ENCODE data around the gene TMEM123. TPM values are rescaled to one million over a fixed set of nuclear protein-coding genes. Genes with fewer than 3 reads are reported as not detected.
"Not testable (repeated sequence)": the region's sequence is repeated elsewhere in the genome, so short reads cannot be mapped to it uniquely, and the experiment has no call there.

Gene TMEM123
- total and polyA plus RNA-seq, 5 donors from 2014 or later: 330 to 771 (median 608) TPM

DNA sequence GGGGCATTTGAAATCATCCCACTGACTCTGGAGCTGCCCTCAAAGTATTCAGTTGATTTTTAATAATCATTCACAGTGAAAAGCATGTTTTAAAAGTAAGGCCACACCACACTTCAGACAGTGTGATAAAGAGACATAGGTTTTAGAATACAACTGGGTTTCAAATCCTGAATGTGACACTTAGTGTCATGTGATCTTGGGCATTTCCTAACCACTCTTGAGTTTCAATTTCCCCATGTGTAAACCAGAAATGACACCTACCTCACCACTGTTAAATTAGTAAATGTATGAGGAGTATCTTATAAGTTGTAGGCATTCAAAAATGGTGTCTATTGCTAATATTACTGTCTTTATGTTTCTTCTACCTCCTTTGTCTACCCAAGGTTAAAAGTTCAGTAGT is 5.4 kb downstream of the TMEM123 start:
- Mint-ChIP-seq H3K27ac (peak overlapping the region in 2 of 3 donors; percentile 54 to 90), H3K27me3 (no peaks in the 10 kb centered on the region), H3K9me3 (peaks cover 0 to 6% (median 0%) of the 10 kb centered on the region in 7 donors), H3K36me3 (peaks cover 56% of the 10 kb centered on the region), H3K4me1 (peaks cover 55 to 80% (median 76%) of the 10 kb centered on the region in 4 donors), H3K4me3 (peak overlapping the region; percentile 40 to 98 (median 83))
- peak; percentile 23 to 44 for ATAC-seq (ENCODE audit: low read depth in 2 of 2)
- peak overlapping the region; percentile 53 for H3K27ac ChIP-seq (ENCODE audit: insufficient read depth, low read length, poor library complexity, severe bottlenecking)
- no peaks in the 10 kb centered on the region for H3K27me3 ChIP-seq (ENCODE audit: control insufficient read depth, insufficient read depth, low read length)
- peak in 1 of 3 donors; percentile 69 for DNase-seq
- H3K4me1 ChIP-seq (ENCODE audit: control insufficient read depth, insufficient read depth, low read length, poor library complexity, severe bottlenecking): peaks cover 52% of the 10 kb centered on the region
- H3K36me3 ChIP-seq (ENCODE audit: control insufficient read depth, insufficient read depth, low read length): peaks cover 41% of the 10 kb centered on the region
- H3K4me3 ChIP-seq (ENCODE audit: low read depth, low read length): peak overlapping the region; percentile 90
- H3K9me3 ChIP-seq (ENCODE audit: control insufficient read depth in 2 of 2, low read length in 2 of 2): no peaks in the 10 kb centered on the region

DNA sequence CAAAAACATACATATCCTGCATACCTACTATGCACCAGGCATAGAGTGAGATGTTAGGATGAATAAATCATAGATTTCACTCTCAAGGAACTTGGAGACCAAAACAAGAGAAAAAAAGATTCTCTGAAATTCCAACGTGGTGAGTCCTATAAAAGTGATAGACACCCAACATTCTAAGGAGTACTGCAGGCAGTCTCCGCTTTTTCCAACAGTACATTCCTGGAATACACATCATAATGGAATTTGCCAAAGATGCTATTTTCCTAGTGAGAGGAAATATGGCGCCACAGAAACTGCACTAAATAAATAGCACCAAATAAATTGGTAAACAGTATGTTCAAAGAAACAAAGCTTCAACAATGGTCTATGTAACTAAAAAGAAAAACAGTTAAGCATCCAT is 6.0 kb downstream of the TMEM123 start:
- H3K4me3 ChIP-seq (ENCODE audit: low read depth, low read length): peak overlapping the region; percentile 90
- H3K9me3 ChIP-seq (ENCODE audit: control insufficient read depth in 2 of 2, low read length in 2 of 2): no peaks in the 10 kb centered on the region
- H3K27ac Mint-ChIP-seq: peak overlapping the region in 2 of 3 donors; percentile 38 to 54
- peaks cover 53 to 86% (median 79%) of the 10 kb centered on the region in 4 donors for H3K4me1 Mint-ChIP-seq
- DNase-seq: no peak
- peaks cover 41% of the 10 kb centered on the region for H3K36me3 ChIP-seq (ENCODE audit: control insufficient read depth, insufficient read depth, low read length)
- peaks cover 52% of the 10 kb centered on the region for H3K4me1 ChIP-seq (ENCODE audit: control insufficient read depth, insufficient read depth, low read length, poor library complexity, severe bottlenecking)
- no peaks in the 10 kb centered on the region for H3K27me3 ChIP-seq (ENCODE audit: control insufficient read depth, insufficient read depth, low read length)
- H3K36me3 Mint-ChIP-seq: peaks cover 57% of the 10 kb centered on the region
- no peak for ATAC-seq (ENCODE audit: low read depth in 2 of 2)
- H3K27ac ChIP-seq (ENCODE audit: insufficient read depth, low read length, poor library complexity, severe bottlenecking): peak overlapping the region; percentile 53
- H3K4me3 Mint-ChIP-seq: peak overlapping the region in 1 of 4 donors; percentile 98
- H3K27me3 Mint-ChIP-seq: no peaks in the 10 kb centered on the region
- H3K9me3 Mint-ChIP-seq: peaks cover 0 to 6% (median 0%) of the 10 kb centered on the region in 7 donors

- not testable (repeated sequence) for H3K27me3 Mint-ChIP-seq; H3K27ac Mint-ChIP-seq; H3K4me3 ChIP-seq (ENCODE audit: low read depth, low read length); H3K9me3 ChIP-seq (ENCODE audit: control insufficient read depth in 2 of 2, low read length in 2 of 2); H3K27ac ChIP-seq (ENCODE audit: insufficient read depth, low read length, poor library complexity, severe bottlenecking); H3K27me3 ChIP-seq (ENCODE audit: control insufficient read depth, insufficient read depth, low read length); ATAC-seq (ENCODE audit: low read depth in 2 of 2); H3K9me3 Mint-ChIP-seq; DNase-seq
- H3K36me3 ChIP-seq (ENCODE audit: control insufficient read depth, insufficient read depth, low read length): peaks cover 41% of the 10 kb centered on the region
- H3K4me1 Mint-ChIP-seq: peaks cover 40 to 92% (median 84%) of the 10 kb centered on the region in 4 donors
- peaks cover 38% of the 10 kb centered on the region for H3K4me1 ChIP-seq (ENCODE audit: control insufficient read depth, insufficient read depth, low read length, poor library complexity, severe bottlenecking)
- peaks cover 57% of the 10 kb centered on the region for H3K36me3 Mint-ChIP-seq
- peak overlapping the region in 1 of 4 donors; percentile 98 for H3K4me3 Mint-ChIP-seq
Observed at GRCh38 chr11:102444693-102445092, 7.9 kb downstream of the TMEM123 start.

- not testable (repeated sequence) for DNase-seq; H3K9me3 ChIP-seq (ENCODE audit: control insufficient read depth in 2 of 2, low read length in 2 of 2); H3K9me3 Mint-ChIP-seq; ATAC-seq (ENCODE audit: low read depth in 2 of 2); H3K27me3 ChIP-seq (ENCODE audit: control insufficient read depth, insufficient read depth, low read length); H3K27me3 Mint-ChIP-seq; H3K4me3 ChIP-seq (ENCODE audit: low read depth, low read length); H3K27ac ChIP-seq (ENCODE audit: insufficient read depth, low read length, poor library complexity, severe bottlenecking)
- H3K4me1 ChIP-seq (ENCODE audit: control insufficient read depth, insufficient read depth, low read length, poor library complexity, severe bottlenecking): peaks cover 34% of the 10 kb centered on the region
- H3K36me3 ChIP-seq (ENCODE audit: control insufficient read depth, insufficient read depth, low read length): peaks cover 41% of the 10 kb centered on the region
- H3K27ac Mint-ChIP-seq: peak overlapping the region; percentile 16 to 88 (median 61)
- H3K4me3 Mint-ChIP-seq: peak overlapping the region in 1 of 4 donors; percentile 37
- H3K4me1 Mint-ChIP-seq: peaks cover 36 to 92% (median 82%) of the 10 kb centered on the region in 4 donors
- H3K36me3 Mint-ChIP-seq: peaks cover 57% of the 10 kb centered on the region
Observed at GRCh38 chr11:102444142-102444541, 8.4 kb downstream of the TMEM123 start.

DNA sequence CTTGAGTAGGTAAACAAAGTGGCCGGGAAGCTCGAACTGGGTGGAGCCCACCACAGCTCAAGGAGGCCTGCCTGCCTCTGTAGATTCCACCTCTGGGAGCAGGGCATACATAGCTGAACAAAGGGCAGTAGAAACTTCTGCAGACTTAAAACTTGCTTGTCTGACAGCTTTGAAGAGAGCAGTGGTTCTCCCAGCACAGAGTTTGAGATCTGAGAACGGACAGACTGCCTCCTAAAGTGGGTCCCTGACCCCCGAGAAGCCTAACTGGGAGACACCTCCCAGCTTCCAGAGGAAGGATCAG is 13.6 kb downstream of the TMEM123 start:
- DNase-seq; H3K27me3 Mint-ChIP-seq; H3K27me3 ChIP-seq (ENCODE audit: control insufficient read depth, insufficient read depth, low read length); ATAC-seq (ENCODE audit: low read depth in 2 of 2); H3K9me3 ChIP-seq (ENCODE audit: control insufficient read depth in 2 of 2, low read length in 2 of 2); H3K9me3 Mint-ChIP-seq; H3K27ac ChIP-seq (ENCODE audit: insufficient read depth, low read length, poor library complexity, severe bottlenecking): not testable (repeated sequence)
- Mint-ChIP-seq H3K4me3 (peak overlapping the region in 3 of 4 donors; percentile 47 to 85 (median 60)), H3K36me3 (peaks cover 42% of the 10 kb centered on the region), H3K4me1 (peaks cover 33 to 94% (median 67%) of the 10 kb centered on the region in 4 donors), H3K27ac (peak overlapping the region in 2 of 3 donors; percentile 66 to 71)
- Histone ChIP-seq H3K4me3 (ENCODE audit: low read depth, low read length) (peak overlapping the region; percentile 41), H3K36me3 (ENCODE audit: control insufficient read depth, insufficient read depth, low read length) (peaks cover 30% of the 10 kb centered on the region), H3K4me1 (ENCODE audit: control insufficient read depth, insufficient read depth, low read length, poor library complexity, severe bottlenecking) (peaks cover 37% of the 10 kb centered on the region)

DNA sequence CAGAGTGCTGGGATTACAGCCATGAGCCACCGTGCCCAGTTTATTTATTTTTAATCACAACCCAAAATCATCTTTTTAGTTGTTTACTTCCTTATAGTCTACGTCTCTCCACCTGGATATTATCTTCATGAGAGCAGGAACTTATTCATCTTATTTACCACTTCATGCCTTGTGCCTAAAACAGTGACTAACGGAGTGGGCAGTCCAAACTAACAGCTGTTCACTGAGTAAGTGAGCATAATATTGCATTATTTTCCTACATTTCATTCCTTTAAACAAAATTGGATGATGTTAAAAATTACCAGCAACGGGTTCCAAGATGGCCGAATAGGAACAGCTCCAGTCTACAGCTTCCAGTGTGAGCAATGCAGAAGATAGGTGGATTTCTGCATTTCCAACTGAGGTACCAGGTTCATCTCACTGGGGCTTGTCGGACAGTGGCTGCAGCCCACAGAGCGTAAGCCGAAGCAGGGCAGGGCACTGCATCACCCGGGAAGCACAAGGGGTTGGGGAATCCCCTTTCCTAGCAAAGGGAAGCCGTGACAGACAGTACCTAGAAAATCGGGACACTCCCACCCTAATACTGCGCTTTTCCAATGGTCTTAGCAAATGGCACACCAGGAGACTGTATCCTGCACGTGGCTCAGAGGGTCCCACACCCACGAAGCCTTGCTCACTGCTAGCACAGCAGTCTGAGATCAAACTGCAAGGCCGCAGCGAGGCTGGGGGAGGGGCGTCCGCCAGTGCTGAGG is 14.1 kb downstream of the TMEM123 start:
- H3K27ac ChIP-seq (ENCODE audit: insufficient read depth, low read length, poor library complexity, severe bottlenecking): no peak overlapping the region
- peak in 1 of 3 donors; percentile 39 for DNase-seq
- Mint-ChIP-seq H3K27me3 (no peaks in the 10 kb centered on the region), H3K4me3 (peak overlapping the region; percentile 47 to 60 (median 52)), H3K9me3 (no peaks in the 10 kb centered on the region), H3K27ac (peak overlapping the region; percentile 66 to 71 (median 67)), H3K36me3 (peaks cover 42% of the 10 kb centered on the region), H3K4me1 (peaks cover 33 to 94% (median 65%) of the 10 kb centered on the region in 4 donors)
- peak overlapping the region; percentile 41 for H3K4me3 ChIP-seq (ENCODE audit: low read depth, low read length)
- no peaks in the 10 kb centered on the region for H3K9me3 ChIP-seq (ENCODE audit: control insufficient read depth in 2 of 2, low read length in 2 of 2)
- H3K36me3 ChIP-seq (ENCODE audit: control insufficient read depth, insufficient read depth, low read length): peaks cover 31% of the 10 kb centered on the region
- H3K4me1 ChIP-seq (ENCODE audit: control insufficient read depth, insufficient read depth, low read length, poor library complexity, severe bottlenecking): peaks cover 37% of the 10 kb centered on the region
- no peak for ATAC-seq (ENCODE audit: low read depth in 2 of 2)
- H3K27me3 ChIP-seq (ENCODE audit: control insufficient read depth, insufficient read depth, low read length): no peaks in the 10 kb centered on the region

- Histone ChIP-seq H3K27me3 (ENCODE audit: control insufficient read depth, insufficient read depth, low read length) (no peaks in the 10 kb centered on the region), H3K36me3 (ENCODE audit: control insufficient read depth, insufficient read depth, low read length) (peaks cover 34% of the 10 kb centered on the region), H3K27ac (ENCODE audit: insufficient read depth, low read length, poor library complexity, severe bottlenecking) (no peak overlapping the region), H3K9me3 (ENCODE audit: control insufficient read depth in 2 of 2, low read length in 2 of 2) (peaks cover 0 to 3% of the 10 kb centered on the region in 2 experiments), H3K4me3 (ENCODE audit: low read depth, low read length) (no peak overlapping the region), H3K4me1 (ENCODE audit: control insufficient read depth, insufficient read depth, low read length, poor library complexity, severe bottlenecking) (peaks cover 37% of the 10 kb centered on the region)
- H3K9me3 Mint-ChIP-seq: peaks cover 0 to 1% (median 0%) of the 10 kb centered on the region in 7 donors
- peak overlapping the region; percentile 29 to 52 (median 42) for H3K27ac Mint-ChIP-seq
- no peak for DNase-seq
- H3K4me3 Mint-ChIP-seq: peak overlapping the region in 3 of 4 donors; percentile 31 to 64 (median 58)
- peaks cover 29 to 90% (median 59%) of the 10 kb centered on the region in 4 donors for H3K4me1 Mint-ChIP-seq
- H3K36me3 Mint-ChIP-seq: peaks cover 42% of the 10 kb centered on the region
- H3K27me3 Mint-ChIP-seq: no peaks in the 10 kb centered on the region
- ATAC-seq (ENCODE audit: low read depth in 2 of 2): no peak
Observed at GRCh38 chr11:102437727-102438126, 14.8 kb downstream of the TMEM123 start.
